HG03159 (cell line): Measurements from ENCODE around the gene NAALADL2.

Experiments
- ATAC-seq: cut with Tn5 transposase; IDR thresholded peaks from one replicate; pipeline ENCODE4 v1.9.1; 2021; ENCODE audit warnings: mild to moderate bottlenecking, moderate library complexity; ENCODE audit not compliant: unreplicated experiment

Gene NAALADL2

DNA sequence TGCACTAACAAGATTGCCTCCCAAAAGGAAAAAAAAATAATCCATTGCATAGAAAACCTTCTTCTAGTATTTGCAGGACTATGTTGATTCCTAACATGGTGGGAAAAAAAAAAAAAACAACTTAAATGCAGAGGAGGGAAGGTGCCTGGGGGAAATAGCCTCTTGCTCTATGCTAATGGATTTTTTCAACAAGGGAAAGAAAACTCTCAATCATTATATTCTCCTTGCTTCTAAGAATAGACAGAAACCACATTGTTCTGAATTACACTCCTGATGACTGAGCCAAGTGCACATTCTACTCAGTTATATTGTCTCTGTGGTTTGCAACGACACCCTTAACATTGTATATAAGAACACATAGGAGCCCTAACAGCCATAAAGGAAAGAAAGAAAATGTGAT, 760.2 kb downstream of the NAALADL2 start:
- no peak for ATAC-seq

DNA sequence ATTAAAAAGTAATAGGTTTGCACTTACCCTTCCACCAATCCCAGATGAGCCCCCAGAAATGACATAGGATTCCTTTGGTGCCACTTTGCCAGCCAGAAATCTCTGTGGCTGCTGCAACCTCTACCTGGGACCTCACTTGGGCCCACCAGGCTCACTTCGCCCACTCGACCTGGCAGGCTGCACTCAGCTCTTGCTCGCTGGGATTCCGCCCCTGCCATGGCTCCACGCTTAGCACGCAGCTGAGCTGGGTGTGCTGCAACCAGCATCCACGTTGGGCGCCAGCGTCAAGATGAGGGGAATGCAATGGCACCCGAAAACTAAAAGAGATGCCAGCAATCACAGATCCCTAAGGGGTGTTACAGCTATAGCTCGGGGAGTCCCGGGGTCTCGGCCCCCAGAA, 761.0 kb downstream of the NAALADL2 start:
- no peak for ATAC-seq

DNA sequence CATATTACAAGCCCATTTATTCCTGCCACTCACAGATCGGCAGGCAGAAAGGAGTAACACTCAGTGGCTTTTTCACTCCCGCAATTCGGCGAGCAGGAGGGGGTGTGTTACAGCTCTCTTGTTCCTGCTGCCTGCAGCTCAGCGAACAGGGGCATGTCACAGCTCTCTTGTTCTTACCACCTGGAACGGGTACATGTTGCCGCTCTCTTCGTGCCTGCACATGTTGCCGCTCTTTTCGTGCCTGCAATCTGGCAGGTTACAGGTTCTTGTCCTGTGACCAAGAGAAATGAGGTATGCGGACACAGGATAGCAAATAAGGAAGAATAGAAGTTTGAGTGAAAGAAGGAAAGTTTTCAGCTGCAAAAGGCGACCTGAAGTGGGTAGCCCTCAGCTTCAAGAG, 761.4 kb downstream of the NAALADL2 start:
- no peak for ATAC-seq

DNA sequence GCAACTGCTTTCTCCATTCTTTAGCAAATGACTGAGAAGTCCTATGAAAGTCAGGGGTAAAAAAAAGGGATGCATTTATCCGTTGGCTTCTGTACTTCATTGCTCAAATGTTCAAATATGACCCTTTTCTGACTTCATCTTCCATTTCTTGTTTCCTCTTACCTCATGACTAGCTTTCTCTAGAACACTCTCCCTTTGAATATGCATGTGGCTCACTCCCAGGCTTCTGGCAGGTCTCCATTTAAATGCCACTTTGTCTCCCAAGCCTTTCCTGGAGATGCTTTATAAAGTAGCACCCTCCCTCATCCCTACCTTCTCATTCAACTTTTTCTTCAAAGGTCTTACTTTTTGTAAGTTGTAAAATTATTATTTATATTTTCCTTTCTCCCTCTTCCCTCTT, 781.8 kb downstream of the NAALADL2 start:
- no peak for ATAC-seq

DNA sequence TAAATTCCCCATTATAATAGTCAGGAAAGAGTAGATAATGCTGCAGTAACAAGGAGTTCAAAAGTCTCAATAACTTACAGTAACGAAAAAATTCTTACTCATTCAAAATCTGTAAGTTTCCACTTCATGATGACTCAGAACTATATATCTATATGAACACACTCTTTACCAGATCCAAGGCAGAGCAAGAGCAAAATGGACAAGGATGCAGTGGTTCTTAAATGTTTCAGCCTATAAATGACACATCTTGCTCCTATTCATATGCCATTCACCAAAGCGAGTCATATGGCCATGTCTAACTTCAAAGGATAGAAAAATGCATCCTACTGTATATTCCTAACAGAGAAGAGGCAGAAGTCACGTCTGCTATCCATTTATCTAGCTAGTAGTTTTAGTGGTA, 787.7 kb downstream of the NAALADL2 start:
- no peak for ATAC-seq

DNA sequence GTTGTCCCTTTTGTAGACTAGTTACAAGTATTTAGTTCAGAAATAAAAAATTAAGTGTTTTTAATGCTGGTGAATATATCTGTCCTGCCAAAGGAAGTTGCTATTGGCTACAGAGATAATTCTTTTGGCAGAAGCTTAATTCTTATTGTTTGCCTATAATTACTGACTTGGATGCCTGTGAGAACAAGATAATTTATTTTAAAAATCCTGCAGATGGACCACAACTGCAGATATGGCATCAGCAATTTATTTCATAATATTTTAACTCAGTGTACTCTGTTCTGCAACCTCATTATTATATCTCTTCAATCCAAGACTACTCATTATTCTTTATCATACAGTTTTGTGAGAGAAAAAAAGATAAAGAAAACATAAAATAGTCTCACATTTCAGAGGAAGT, 789.8 kb downstream of the NAALADL2 start:
- ATAC-seq, result no peak

DNA sequence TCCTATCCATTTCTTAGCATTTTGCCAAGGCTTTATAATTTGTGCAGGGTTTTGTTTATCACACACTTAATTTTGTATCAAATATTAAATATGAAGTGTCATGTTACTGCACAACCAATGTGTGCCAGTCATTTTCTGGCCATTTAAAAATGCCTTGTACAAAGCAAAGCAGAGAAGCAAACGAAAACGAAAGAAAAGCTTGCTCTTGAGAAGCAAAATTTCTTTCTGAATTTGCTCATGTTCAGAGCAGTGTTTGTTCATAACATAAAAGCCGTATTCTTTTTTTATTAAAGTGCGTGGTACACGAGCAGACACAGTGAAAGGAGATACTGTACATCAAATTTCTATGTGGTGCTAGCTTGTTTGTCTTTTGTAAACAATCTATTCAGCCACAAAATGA, 792.6 kb downstream of the NAALADL2 start:
- ATAC-seq, result no peak

DNA sequence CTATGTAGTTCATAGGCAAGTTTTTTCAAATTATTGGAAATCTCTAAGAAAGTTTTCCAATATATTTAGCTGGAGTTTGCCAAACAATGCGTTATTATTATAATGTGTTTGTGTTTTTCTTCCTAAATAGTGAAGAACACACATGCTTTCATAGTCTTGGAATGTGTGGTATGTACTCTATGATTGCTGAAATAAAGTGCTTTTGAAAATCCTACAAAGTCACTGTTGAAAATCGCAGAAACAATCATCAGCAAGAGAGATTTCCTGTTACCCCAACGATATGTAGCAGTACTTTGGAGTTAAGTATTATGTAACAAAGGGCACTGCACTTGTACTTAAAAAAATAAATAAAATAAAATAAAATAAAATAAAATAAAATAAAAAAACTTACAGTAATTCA, 796.2 kb downstream of the NAALADL2 start:
- no peak for ATAC-seq

DNA sequence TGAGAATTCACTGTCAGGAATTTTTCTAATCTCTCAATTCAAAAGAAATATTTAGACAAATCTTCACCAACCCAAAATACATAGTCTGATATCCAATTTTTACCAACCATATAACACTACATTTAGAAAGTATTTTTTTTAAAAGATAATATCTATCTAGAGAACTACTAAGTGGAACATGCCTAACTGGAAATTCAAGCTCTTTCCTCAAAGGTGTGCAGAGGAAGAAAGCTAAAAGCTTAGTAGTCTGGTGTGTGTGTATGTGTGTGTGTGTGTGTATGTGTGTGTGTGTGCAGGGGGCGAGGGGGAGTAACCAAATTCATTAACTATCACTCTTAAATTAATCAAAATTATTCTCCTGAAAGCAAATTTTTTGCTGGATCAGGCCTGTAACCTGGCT, 797.3 kb downstream of the NAALADL2 start:
- no peak for ATAC-seq

DNA sequence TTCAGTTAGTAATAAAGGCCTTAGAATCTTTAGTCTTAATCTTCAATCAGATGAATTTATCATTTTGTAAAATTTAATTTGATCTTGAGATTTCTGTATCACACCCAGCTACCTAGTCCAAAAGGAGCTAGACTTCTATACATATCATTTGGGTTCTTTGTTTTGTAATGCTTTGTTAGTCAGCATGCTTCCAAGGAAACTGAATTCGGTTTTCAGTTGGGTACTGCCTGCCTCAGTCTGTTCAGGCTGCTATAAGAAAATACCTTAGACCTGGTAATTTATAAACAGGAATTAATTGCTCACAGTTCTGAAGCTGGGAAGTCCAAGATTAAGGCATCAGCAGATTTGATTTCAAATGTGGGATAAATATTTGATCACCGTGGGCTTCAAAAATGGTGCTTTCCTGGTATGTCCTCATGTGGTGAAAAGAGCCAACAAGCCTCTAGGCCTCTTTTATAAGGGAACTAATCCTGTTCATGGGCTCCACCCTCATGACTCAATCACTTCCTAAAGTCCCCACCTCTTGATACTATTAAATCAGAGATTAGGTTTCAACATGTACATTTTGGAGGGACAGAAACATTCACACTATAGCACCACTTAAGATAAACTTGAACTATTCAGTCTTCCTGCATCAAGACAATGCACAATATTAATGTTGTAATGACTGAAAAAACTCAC, 800.7 kb downstream of the NAALADL2 start:
- no peak for ATAC-seq

DNA sequence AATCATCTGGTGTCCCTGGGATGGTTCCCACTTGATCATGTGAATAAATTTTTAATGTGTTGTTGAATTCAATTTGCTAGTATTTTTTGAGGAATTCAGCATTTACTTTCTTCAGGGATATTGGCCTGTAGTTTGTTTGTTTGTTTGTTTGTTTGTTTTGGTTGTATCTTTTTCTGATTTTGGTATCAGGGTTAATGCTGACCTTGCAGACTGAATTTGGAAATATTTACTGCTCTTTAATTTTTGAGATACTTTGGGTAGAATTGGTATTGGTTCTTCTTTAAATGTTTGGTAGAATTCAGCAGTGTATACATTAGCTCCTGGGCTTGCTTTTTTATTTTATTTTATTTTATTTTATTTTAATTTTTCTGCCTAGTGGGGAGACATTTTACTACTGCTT, 803.7 kb downstream of the NAALADL2 start:
- ATAC-seq, result no peak

DNA sequence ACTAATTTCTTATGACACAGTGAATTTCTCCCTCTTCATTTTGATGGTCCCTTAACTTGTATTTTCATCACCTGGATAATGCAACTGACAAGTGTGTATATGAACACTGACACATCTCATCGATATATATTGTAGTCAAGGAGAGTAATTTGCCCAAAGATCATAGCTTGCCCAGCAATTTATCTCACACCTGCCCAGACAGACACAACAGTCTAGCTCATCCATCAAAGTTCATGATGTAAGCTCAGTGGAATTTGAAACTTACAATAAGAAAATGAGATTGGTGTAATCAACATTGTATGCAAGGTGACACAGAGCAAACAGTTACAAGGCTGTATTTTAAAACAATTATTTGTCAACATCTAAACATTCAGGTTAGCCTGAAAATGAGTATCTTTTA, 805.8 kb downstream of the NAALADL2 start:
- no peak for ATAC-seq

DNA sequence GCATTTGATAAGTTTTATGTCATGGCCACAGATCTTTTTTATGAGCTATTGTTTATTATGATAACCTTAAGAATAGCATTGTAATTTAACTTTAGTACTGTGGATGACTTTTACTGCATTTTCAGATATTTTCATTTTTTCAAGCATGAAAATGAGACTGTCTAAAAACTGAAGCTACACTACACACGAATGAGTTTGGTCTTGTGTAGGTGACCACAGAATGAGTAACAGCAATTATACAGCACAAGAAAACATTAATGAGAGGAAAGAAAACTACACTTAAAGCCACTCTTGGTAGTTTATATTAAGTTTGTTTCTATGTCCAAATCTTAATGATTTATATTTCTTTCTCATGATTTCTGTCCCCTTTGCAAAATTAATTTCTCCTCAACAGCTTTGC, 809.2 kb downstream of the NAALADL2 start:
- no peak for ATAC-seq

DNA sequence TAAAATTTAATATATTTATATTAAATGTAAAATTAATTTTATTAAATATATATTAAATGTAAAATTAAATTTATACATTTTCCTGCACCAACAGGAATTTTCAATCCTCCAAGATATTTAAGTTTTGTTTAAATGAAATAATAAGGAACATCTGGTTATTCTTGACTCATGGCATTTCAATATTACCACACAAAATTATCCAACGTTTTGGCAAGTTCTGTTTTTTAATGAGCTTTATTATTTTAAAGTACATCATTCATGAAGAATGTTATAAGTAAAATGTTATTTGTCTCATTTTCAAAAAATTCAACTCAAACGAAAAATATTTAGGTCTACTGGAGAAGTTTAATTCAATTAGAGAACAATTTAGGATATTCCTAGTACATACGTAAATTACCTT, 811.4 kb downstream of the NAALADL2 start:
- ATAC-seq, result no peak

DNA sequence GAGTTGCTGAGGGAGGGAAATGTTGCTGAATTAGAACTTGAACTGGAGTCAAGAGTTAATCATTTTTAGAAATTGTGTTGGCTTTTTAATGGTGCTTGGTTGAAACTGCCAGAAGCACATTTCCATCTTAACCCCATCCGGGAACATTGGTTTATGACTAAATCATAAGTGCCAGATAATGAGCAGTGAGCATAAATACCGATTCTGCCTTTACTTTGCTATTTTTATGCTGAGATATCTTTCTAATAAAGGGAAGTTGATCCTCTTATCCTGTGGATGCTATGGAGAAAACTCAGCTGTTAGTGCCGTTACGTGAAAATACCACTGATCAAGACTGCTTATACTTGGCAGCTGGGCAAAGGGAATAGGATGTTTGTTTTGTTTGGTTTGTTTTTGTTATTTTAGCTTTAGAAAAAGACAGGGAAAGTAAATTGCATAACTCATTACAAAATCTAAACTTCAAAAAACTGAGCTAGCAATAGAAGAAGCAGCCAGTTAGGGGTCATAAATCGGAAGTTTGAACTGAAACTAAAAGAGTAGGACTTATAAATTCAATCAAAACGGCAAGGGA, 813.1 kb downstream of the NAALADL2 start:
- no peak for ATAC-seq

DNA sequence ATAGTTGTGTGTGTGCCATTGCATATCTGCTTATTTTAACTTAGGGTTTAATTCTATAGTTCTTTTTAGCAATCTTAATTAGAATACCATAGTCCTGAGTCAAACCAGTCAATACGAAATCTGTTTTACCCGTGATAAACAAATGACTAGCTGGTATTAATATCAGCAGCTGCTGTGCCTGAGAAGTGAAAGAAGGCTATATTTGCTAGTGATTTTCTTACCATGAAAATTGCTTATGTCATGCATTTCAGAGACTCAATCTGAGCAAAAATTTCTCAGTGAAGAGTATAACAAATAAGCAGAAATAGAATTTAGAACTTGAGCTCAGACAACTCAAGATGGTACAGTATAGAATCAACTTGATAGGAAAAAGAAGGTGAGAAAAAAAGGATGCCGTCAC, 820.4 kb downstream of the NAALADL2 start:
- no peak for ATAC-seq

DNA sequence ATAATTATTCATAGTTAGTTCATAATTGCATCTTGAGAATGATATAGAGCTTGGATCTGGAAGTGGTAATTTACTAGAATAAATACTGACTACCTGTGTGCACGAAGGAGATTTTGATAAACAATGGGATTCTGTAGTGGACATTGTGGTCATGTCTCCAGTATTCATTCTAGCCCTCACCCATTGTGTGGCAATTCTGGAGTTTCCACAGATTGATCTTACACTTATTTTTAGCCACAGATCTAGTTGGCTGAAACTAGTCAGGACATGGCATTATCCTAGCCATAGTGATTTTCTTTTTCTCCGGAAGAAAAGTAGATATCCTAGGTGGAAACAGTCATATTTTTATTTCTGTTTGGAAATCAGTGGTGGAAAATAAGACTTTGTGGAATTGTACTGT, 833.1 kb downstream of the NAALADL2 start:
- ATAC-seq, result no peak

DNA sequence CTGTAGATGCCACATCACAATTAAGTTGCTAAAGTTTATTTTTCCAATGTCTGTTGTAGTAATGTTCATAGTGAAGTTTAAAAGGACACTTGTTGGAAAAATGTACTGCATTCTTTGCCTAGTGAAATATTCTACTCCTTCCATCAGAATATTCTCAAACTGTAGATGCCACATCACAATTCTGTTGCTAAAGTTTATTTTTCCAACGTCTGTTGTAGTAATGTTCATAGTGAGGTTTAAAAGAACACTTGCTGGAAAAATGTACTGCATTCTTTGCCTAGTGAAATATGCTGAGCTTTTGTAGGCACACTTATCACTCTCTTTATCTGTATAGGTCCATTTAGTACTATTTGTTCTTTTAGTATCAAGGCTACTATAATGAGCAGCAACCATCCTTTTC, 836.1 kb downstream of the NAALADL2 start:
- ATAC-seq, result no peak

DNA sequence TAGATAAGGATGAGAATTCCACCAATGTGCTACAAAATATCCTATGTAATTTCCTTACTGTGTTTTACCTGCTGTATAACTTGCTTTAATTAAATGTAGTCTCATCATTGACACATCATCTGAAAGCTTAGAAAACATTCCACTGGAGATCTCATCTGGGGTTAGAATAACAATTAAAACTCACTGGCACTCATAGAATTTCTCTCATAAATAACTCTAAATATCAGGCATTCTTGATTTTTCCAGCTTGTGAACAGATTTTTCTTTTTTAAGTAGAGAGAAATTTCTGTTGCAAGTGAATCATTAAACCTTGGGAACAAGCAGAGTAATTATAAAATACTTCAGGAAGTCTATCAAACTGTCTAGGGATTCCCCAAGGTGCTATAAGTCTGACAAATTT, 843.8 kb downstream of the NAALADL2 start:
- no peak for ATAC-seq

DNA sequence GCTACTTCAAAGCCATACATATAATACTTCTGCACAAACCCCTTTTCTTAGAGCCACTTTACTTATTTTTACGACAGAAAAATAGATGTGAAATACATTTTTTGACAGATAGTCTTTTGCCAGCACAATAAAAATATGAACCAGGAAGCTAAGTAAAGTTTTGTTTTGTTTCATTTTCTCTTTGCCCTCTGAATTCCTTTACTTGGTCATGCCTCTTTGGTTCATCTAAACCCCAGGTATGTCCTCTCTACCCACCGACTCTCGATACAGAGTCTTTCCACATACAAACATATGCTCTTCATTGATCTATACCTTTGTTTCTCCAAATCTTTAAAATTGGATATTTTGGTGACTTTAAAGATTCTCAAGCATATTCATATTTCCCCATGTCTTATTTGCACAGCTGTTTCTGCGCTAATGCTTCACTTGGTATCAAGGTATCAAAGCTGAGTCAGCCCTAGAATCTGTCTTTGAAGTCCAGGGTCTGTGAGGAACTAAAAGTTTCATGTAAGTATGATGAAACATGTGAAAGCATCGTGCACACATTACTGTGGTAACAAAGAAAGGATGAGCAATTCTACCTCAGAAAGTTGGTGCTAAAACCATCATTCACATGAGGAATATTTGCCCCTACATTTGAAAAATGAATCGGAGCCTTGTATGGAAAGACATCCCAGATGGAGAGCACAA, 845.4 kb downstream of the NAALADL2 start:
- no peak for ATAC-seq

DNA sequence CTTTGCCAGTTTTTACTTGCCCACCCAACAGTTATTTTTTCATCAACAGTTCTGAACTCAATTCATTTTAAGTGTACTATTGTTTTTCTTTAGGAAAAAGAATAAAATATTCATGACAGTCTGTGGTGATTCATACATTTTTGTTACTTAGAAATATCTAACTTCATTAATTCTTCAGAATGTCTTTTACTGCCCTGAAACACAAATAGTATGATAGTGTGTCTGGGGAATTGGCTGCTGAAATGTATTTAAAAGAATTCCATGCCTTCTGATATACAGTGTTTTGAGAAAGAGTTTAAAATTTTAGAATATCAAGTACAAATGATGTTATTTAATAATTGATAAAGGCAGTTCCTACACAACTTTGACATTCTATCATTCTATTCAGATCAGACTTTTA, 854.1 kb downstream of the NAALADL2 start:
- ATAC-seq, result no peak

DNA sequence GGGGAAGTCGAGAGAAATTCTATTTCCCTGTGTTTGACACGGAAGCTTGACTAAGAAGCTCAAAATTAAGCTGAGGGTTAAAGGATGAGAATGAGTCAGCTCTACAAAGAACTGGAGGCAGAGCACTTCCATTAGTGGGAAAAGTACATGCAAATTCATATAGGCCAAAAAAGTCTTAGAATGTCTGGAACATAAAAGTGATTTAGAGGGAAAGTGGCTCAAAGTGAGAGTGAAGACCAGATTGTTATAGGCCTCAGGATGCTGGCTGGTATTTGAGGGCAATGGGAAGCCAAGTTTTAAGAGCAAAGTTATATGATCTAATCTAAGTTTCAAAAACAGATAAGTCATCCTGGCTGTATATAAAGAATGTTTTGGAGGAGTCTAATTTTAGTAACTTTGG, 857.3 kb downstream of the NAALADL2 start:
- ATAC-seq, result no peak

DNA sequence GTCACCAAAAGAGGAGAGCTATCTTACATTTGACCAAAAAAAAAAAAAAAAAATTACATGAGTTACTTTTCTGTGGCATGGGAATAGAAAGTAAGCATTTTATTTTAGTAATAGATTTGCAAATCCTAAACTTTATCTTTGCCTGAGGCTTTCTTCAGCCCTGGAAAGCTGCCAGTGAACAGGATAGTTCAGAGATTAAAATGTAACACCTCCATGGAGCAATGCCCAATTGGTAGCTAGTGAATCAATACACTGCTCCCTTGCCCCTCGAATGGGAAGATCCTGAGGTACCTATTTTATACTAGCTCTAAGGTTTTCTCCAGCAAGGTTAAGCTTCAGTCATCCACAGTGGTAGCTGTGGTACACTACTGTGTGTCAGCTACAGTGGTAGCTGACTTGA, 867.1 kb downstream of the NAALADL2 start:
- ATAC-seq, result no peak
